ENCODE measurements around the gene NUP93. TPM values are rescaled to one million over a fixed set of nuclear protein-coding genes. Genes with fewer than 3 reads are reported as not detected.

NUP93 gene
- total RNA-seq, 3 donors from 2014 or later: 29.4 to 48.8 (median 32.6) TPM

DNA sequence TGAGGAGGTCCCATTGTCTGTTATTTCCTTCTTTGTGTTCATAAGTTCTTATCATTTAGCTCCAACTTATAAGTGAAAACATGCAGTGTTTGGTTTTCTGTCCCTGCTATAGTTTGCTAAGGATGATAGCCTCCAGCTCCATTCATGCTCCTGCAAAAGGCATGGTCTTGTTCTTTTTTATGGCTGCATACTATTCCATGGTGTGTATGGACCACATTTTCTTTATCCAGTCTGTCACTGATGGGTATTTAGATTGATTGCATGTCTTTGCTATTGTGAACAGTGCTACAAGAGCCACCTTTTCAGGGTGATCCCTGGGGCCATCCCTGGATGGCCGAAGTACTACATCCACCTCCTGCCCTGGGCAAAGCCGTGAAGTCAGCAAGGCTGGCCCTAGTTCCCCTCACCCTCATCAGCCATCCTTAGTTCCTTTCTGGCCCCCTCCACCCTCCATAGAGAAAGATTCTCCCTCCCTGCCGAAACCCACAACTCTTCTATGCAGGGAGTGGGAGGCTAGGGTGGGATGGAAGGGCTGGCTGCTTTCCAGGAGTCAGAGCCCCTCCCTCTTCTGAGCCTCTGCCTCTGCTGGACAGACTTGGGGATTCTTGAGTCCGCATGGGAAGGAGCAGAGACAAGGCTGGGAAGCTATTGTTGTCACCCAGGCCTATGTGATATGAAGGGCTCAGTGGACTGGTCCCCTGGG is 39.4 kb upstream of the NUP93 start:
- Histone ChIP-seq H3K9me3 (no peaks in the 10 kb centered on the region), H3K4me3 (no peak overlapping the region), H3K27ac (peak overlapping the region in 1 of 2 donors; percentile 13), H3K27me3 (no peaks in the 10 kb centered on the region), H3K4me1 (peaks cover 0 to 5% of the 10 kb centered on the region in 2 donors), H3K36me3 (no peaks in the 10 kb centered on the region)
- no peak for DNase-seq (ENCODE audit: low spot score in 2 of 2)
- TF ChIP-seq POLR2A (IDR thresholded peaks at IDR 0.05): no peak
- TF ChIP-seq, protein P1, sequence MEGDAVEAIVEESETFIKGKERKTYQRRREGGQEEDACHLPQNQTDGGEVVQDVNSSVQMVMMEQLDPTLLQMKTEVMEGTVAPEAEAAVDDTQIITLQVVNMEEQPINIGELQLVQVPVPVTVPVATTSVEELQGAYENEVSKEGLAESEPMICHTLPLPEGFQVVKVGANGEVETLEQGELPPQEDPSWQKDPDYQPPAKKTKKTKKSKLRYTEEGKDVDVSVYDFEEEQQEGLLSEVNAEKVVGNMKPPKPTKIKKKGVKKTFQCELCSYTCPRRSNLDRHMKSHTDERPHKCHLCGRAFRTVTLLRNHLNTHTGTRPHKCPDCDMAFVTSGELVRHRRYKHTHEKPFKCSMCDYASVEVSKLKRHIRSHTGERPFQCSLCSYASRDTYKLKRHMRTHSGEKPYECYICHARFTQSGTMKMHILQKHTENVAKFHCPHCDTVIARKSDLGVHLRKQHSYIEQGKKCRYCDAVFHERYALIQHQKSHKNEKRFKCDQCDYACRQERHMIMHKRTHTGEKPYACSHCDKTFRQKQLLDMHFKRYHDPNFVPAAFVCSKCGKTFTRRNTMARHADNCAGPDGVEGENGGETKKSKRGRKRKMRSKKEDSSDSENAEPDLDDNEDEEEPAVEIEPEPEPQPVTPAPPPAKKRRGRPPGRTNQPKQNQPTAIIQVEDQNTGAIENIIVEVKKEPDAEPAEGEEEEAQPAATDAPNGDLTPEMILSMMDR (IDR thresholded peaks at IDR 0.05): no peak
- intact Hi-C loops (cut with DNase I; ENCODE audit: low total_unique reads): no loop called here

DNA sequence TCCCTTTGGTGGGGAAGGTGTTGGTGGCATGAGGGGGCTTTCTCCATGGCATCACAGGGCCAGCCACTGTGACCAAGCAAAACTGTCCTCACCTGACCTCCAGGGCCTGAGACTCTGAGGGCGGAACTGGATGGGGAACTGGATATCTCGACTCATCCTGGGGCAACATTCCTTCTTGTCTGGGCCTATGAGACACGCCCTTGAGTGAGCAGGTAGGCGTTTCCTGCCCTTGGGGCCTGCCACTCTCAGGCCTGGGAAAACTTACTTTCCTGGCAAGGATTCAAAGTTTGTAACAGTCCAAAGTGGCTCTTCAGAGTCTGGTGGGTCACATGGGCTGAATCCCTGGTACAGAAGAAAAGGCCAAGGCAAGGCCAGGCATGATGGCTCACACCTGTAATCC is 38.0 kb upstream of the NUP93 start:
- peak in 1 of 3 donors; percentile 62 for TF ChIP-seq POLR2AphosphoS5 (IDR thresholded peaks at IDR 0.05)
- TF ChIP-seq POLR2A (IDR thresholded peaks at IDR 0.05): no peak
- TF ChIP-seq, protein P1 (IDR thresholded peaks at IDR 0.05): no peak
- DNase-seq (ENCODE audit: low spot score in 2 of 2): peak; percentile 79 to 90
- intact Hi-C loops (cut with DNase I; ENCODE audit: low total_unique reads): no loop called here

DNA sequence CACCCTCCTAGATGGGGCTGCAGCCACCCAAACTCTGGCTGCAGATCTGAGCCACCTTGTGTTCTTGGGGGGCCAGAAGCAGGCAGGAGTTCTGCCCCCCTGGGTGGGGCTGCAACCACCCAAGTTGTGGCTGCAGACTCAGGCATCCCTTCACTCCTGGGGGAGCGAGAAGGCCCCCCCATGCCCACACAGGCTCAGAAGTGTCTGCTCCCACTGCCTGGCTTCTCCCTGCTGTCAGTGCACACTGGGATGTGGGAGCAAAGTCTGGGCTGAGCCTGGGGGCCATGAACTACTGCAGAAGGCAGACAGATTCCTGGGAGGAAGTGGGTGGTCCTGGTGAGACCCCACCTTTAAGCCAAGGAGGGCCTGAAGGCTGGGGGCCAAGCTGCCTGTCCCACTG is 34.7 kb upstream of the NUP93 start:
- intact Hi-C loops (cut with DNase I; ENCODE audit: low total_unique reads): no loop called here
- Histone ChIP-seq H3K27me3 (no peaks in the 10 kb centered on the region), H3K36me3 (no peaks in the 10 kb centered on the region), H3K27ac (no peak overlapping the region), H3K4me3 (no peak overlapping the region), H3K4me1 (no peaks in the 10 kb centered on the region), H3K9me3 (no peaks in the 10 kb centered on the region)
- DNase-seq (ENCODE audit: low spot score in 2 of 2): no peak
- TF ChIP-seq POLR2AphosphoS5 (IDR thresholded peaks at IDR 0.05) (no peak), POLR2A (IDR thresholded peaks at IDR 0.05) (no peak)
- TF ChIP-seq, protein P1 (IDR thresholded peaks at IDR 0.05): no peak

More for the DNA sequence above, 38.0 kb upstream of the NUP93 start:
- Histone ChIP-seq H3K9me3 (no peaks in the 10 kb centered on the region), H3K4me1 (no peaks in the 10 kb centered on the region), H3K36me3 (no peaks in the 10 kb centered on the region), H3K27ac (peak overlapping the region; percentile 58 to 64), H3K27me3 (no peaks in the 10 kb centered on the region), H3K4me3 (no peak overlapping the region)

DNA sequence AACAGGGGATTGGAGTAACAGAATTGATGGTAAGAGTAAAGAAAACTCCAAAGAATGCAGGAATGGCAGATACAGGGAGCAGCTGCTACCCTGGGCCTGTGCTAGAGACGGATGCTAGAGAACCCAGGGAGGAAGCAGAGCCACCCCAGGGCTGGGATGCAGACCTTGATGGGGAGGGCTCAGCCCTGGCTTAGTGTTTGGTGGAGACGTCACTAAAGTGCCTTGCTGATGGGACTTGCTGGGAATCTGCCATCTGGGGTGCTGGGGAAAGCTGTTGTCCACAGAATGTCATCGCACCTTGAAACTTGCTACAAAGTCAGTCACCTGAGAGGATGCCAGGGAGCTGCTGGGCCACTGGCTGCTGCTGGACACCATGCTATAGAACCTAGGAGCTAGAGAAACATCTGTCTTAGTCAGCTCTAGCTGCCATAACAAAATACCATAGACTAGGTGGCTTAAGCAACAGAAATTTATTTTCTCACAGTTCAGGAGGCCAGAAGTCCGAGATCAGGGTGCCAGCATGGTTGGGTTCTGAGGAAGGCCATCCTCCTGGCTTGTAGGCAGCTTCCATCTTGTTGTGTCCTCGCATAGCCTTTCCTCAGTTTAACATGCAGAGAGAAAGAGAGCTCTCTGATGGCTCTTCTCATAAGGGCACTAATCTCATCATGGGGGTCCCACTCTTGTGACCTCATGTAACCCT is 32.3 kb upstream of the NUP93 start:
- H3K36me3 ChIP-seq: no peaks in the 10 kb centered on the region
- TF ChIP-seq POLR2A (IDR thresholded peaks at IDR 0.05) (no peak), POLR2AphosphoS5 (IDR thresholded peaks at IDR 0.05) (no peak)
- TF ChIP-seq, protein P1 (IDR thresholded peaks at IDR 0.05): no peak

DNA sequence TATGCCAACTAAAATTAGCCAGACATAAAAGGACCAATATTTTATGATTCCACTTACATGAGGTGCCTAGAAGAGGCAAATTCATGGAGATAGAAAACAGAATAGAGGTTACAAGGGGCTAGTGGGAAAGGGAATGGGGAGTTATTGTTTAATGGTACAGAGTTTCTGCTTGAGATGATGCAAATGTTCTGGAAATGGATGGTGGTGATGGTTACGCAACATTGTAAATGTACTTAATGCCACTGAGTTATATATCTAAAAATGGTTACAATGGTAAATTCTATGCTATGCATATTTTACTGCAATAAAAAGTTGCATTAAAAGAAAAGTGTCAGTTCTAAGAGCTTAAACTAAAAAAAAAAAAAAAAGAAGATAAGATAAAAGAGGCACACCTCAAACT is 29.7 kb upstream of the NUP93 start:
- Histone ChIP-seq H3K4me1 (no peaks in the 10 kb centered on the region), H3K9me3 (no peaks in the 10 kb centered on the region), H3K4me3 (no peak overlapping the region), H3K27ac (no peak overlapping the region), H3K36me3 (no peaks in the 10 kb centered on the region), H3K27me3 (no peaks in the 10 kb centered on the region)
- no peak for DNase-seq (ENCODE audit: low spot score in 2 of 2)
- TF ChIP-seq, protein P1 (IDR thresholded peaks at IDR 0.05): no peak
- TF ChIP-seq POLR2A (IDR thresholded peaks at IDR 0.05) (no peak), POLR2AphosphoS5 (IDR thresholded peaks at IDR 0.05) (no peak)
- intact Hi-C loops (cut with DNase I; ENCODE audit: low total_unique reads): loop anchor here (10.0 kb wide), 1 partner anchor 105 kb away; no protein-coding TSS in a partner anchor

More for the DNA sequence above, 32.3 kb upstream of the NUP93 start:
- no peaks in the 10 kb centered on the region for H3K27me3 ChIP-seq
- DNase-seq (ENCODE audit: low spot score in 2 of 2): no peak
- H3K27ac ChIP-seq: no peak overlapping the region
- no peaks in the 10 kb centered on the region for H3K9me3 ChIP-seq
- H3K4me3 ChIP-seq: no peak overlapping the region
- intact Hi-C loops (cut with DNase I; ENCODE audit: low total_unique reads): no loop called here
- H3K4me1 ChIP-seq: no peaks in the 10 kb centered on the region
